Stimulated activated CD4-positive, alpha-beta T cell treated with anti-CD3 and anti-CD28 coated beads, Interleukin-2, amount 100 ng/mL, for 48 hours (primary cell): Measurements from ENCODE around the gene GSK3B.

Experiments used
- DNase-seq, 2 donors: peaks; one replicate each; pipeline ENCODE4 v3.0.0-alpha.2; 2020

Gene GSK3B

GRCh38 chr3:119809249-119810017 lies 284.8 kb downstream of the GSK3B start:
- DNase-seq, result peak; percentile 10 to 21

- DNase-seq, result no peak
Measured at GRCh38 chr3:119808843-119809242, 285.4 kb downstream of the GSK3B start.

GRCh38 chr3:119808244-119808643 lies 286.0 kb downstream of the GSK3B start:
- DNase-seq, result no peak

- DNase-seq, result no peak
Measured at GRCh38 chr3:119800844-119801243, 293.4 kb downstream of the GSK3B start.

GRCh38 chr3:119796785-119797184 lies 297.5 kb downstream of the GSK3B start:
- DNase-seq, result no peak

GRCh38 chr3:119796368-119796767 lies 297.9 kb downstream of the GSK3B start:
- no peak for DNase-seq

GRCh38 chr3:119795849-119796248 lies 298.4 kb downstream of the GSK3B start:
- DNase-seq, result no peak

- DNase-seq, result no peak
Measured at GRCh38 chr3:119794971-119795612, 299.2 kb downstream of the GSK3B start.

- no peak for DNase-seq
Measured at GRCh38 chr3:119794401-119794800, 299.8 kb downstream of the GSK3B start.

- DNase-seq, result no peak
Measured at GRCh38 chr3:119792270-119792669, 302.0 kb downstream of the GSK3B start.

- no peak for DNase-seq
Measured at GRCh38 chr3:119790369-119790768, 303.9 kb downstream of the GSK3B start.

- DNase-seq, result no peak
Measured at GRCh38 chr3:119786409-119786808, 307.8 kb downstream of the GSK3B start.

GRCh38 chr3:119783883-119784282 lies 310.4 kb downstream of the GSK3B start:
- no peak for DNase-seq

GRCh38 chr3:119783255-119783654 lies 311.0 kb downstream of the GSK3B start:
- DNase-seq, result no peak

- DNase-seq, result no peak
Measured at GRCh38 chr3:119782460-119782859, 311.8 kb downstream of the GSK3B start.

GRCh38 chr3:119781330-119782198 lies 312.7 kb downstream of the GSK3B start, which contains the start of gene NR1I2:
Gene NR1I2, plus strand, starts transcription at chr3:119782101.
- no peak for DNase-seq

- no peak for DNase-seq
Measured at GRCh38 chr3:119779731-119780383, 314.4 kb downstream of the GSK3B start.

GRCh38 chr3:119778811-119779210 lies 315.4 kb downstream of the GSK3B start:
- no peak for DNase-seq

- DNase-seq, result no peak
Measured at GRCh38 chr3:119778176-119778575, 316.1 kb downstream of the GSK3B start.

GRCh38 chr3:119776304-119776703 lies 317.9 kb downstream of the GSK3B start:
- no peak for DNase-seq

GRCh38 chr3:119774444-119774843 lies 319.8 kb downstream of the GSK3B start:
- DNase-seq, result no peak
